OCI-M2 (cell line): ENCODE data around the gene CTH.
"Not testable (repeated sequence)": the region's sequence is repeated elsewhere in the genome, so short reads cannot be mapped to it uniquely, and the experiment has no call there.

Experiments used
- DNase-seq: peaks from one replicate; lab custom pipeline; 2025; ENCODE audit not compliant: unreplicated experiment; lab: John Stamatoyannopoulos, UW

The CTH gene

DNA sequence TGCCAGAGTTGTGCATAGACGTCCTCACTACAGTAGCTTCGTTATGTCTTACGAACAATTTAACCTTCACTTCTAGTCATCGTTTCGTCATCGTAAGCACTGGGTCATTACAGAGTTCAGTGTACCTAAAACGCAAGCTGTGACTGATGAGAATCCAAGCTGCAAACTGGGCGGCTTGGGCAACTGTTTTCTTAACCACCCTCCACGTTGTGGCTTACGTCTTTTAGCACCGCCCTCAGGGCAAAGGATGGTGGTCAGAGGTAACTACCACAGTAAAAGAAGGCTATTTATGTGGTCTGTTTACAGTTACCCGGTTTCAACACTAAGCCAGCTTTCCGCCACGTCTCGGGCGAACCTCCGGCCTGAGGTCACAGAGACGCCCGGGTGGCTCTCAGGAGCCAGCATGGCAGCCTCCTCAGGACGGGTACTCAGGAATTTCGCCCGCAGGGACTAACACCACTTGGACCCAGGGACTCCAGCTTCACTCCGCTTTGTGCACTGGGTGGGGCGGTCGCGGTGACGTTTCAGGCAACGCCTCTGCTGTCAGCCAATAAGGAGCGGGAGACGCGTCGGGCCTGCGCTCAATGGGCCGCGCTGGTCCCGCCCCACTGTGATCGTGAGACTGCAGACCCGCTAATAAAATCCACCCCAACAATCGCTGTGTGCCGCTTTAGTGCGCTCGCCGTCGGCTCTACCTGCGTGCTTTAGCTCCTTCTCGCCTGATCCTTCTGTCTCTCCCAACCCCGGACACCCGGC, at the start of gene CTH:
TSS of gene CTH (plus strand) at position 665 of the 756 bp plus-strand sequence. CDS start 148 bp downstream, outside the sequence.
- DNase-seq = peak; percentile 79

DNA sequence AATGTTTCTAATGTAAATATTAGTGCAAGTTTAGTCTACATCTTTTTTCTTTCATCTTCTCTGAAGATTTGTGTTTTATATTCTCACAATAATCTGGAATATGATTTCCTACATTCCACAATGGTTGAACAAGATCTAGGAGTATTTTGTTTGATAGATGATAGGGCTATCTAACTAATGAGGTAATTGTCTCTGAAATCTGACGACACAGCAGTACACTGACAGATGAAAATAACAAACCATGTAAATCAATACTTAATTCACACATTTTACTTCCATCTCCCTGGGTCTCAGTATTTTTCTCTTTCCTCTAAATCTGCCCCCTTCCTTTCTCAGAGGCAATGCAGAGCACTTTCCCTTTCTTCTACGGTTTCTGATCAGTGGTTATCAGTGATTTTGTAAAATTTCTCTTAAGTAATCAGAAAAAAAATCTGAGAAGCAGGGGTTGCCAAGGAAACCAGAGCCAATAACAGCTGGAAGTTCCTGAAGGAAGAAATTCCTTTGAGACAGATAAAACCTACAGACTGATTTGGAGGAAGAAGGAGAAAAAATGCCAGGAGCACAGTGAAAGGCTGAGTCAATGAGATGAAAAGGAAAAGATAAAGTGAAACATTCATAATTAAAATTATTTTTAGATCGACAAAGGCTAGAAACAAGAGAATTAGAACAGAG, 49.2 kb upstream of the CTH start:
- no peak for DNase-seq

DNA sequence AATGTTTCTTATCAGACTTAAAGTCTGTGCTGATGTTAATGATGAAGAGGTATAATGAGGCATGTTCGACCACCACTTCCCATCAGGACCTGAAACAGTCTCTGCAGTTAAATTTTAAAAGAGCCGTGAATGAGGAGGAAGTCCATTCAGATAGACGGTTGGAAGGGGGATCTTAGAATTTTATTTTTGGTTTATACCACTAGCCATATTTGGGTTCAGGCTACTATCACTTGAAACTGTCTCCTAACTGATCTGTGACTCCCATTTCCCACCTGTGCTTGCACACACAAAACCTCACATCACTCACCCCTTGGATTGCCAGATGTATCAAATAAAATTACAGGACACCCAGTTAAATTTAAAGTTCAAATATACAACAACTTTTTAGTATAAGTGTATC, 46.6 kb upstream of the CTH start:
- no peak for DNase-seq

DNA sequence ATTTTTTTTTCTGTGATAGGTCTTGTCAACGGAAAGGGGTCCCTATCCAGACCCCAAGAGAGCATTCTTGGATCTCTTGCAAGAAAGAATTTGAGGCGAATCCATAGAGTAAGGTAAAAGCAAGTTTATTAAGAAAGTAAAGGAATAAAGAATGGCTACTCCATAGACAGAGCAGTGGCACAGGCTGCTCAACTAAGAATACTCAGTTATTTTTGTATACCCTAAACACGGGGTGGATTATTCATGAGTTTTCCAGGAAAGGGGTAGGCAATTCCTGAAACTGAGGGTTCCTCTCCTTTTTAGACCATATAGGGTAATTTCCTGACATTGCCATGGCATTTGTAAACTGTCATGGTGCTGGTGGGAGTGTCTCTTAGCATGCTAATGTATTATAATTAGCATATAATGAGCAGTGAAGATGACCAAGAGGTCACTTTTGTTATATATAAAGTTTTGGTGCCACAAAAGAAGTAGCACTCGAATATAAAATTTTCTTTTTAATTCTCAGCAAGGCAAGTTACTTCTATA, 44.6 kb upstream of the CTH start:
- not testable (repeated sequence) for DNase-seq

DNA sequence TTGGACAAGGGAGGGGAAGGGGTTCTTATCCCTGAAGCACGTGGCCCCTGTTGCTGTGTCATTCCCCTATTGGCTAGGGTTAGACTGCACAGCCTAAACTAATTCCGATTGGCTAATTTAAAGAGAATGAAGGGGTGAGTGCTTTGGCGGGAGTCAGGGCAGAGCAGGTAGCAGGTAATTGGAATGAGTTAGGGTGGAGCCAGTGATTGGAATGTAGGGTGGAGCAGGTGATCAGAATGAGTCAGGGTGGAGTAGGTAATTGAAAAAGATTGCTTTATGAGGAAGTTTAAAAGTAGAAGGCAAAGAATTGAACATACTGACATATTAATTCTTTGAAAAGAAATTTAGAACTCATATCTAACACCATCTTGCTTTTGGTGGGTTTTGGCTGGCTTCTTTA, 44.1 kb upstream of the CTH start:
- not testable (repeated sequence) for DNase-seq

DNA sequence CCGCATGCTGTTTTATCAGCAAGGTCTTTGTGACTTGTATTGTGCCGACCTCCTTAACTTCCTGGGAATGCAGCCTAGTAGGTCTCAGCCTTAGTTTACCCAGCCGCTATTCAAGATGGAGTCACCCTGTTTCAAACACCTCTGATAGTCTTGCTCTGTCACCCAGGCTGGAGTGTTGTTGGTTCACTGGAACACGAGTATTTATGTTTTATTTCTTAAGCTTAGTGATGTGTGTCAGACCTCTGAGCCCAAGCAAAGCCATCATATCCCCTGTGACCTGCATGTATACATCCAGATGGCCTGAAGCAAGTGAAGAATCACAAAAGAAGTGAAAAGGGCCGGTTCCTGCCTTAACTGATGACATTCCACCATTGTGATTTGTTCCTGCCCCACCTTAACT, 43.7 kb upstream of the CTH start:
- not testable (repeated sequence) for DNase-seq

DNA sequence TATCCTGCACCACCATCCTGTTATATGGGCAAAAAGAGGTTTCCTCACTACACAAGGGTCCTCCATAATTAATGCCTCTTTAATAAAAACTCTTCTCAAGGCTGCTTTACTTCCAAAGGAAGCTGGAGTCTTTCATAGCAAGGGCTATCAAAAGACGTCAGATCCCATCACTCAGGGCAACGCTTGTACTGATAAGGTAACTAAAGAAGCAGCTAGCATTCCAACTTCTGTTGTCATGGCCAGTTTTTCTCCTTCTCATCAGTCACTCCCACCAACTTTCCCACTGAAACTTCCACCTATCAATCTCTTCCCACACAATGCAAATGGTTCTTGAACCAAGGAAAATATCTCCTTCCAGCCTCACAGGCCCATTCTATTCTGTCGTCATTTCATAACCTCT, 39.5 kb upstream of the CTH start:
- not testable (repeated sequence) for DNase-seq

DNA sequence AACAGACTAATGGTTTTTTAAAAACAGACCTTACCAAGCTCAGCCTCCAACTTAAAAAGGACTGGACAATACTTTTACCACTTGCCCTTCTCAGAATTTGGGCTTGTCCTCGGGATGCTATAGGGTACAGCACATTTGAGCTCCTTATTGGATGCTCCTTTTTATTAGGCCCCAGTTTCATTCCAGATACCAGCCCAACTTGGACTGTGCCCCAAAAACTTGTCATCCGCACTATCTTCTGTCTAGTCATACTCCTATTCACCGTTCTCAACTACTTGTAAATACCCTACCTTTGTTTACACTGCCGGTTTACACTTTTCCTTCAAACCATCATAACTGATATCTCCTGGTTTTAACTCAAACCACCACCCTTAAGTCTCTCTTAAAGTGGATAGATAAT, 38.6 kb upstream of the CTH start:
- no peak for DNase-seq

DNA sequence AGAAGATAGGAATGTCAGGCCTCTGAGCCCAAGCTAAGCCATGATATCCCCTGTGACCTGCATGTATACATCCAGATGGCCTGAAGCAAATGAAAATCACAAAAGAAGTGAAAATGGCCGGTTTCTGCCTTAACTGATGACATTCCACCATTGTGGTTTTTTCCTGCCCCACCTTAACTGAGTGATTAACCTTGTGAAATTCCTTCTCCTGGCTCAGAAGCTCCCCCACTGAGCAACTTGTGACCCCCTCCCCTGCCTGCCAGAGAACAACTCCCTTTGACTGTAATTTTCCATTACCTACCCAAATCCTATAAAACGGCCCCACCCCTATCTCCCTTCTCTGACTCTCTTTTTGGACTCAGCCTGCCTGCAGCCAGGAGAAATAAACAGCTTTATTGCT, 37.5 kb upstream of the CTH start:
- DNase-seq = not testable (repeated sequence)

DNA sequence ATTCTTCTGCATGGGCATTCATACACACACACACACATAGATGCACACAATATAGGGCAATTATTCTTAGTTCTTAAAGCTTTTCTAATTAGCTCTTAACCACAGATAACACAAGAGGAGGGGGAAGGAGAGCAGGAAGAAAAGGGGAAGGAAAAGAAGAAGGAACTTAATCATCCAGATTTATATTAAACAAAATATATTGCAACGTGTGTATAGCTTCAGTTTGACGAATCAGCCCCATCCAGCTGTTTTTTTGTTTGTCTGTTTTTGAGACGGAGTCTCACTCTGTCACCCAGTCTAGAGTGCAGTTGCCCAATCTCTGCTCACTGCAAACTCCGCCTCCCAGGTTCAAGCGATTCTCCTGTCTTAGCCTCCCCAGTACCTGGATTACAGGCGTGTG, 34.9 kb upstream of the CTH start:
- DNase-seq = no peak

DNA sequence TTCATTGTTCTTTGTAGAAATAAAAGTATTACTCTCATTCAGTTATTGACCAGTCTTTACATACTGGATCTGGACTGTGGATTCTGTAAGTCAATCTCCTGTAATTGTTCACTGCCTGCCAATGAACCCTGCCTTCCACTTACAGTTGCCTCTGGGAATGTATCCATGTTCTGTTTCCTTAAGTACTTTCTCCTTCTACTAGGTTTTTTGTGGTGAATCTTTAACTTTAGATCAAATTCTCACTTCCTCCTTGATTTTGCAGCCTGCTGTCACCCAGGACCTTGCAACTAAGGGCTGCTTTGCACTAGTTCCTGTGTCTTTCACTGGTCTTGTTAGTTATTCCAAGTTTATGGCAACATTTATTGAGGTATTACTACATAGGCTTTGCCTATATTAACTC, 28.4 kb upstream of the CTH start:
- no peak for DNase-seq

DNA sequence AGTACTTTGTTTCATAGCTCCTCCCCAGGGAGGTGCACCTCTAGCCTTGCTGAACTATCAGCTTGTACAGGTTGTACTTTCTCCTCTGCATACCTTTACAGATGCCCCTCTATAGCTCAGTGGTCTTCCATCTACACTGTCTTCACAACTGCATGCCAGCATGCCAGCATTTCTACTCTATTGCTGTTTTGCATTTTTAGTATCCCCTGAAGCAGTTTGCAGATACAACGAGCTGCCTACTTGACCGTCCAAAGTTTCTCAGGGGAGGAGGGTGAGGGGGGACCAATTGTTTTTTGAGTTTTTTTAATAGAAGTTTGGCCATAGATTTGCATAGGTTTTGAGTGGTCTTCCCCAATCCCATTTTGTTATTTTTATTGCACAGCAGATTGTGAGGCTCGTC, 27.6 kb upstream of the CTH start:
- no peak for DNase-seq

DNA sequence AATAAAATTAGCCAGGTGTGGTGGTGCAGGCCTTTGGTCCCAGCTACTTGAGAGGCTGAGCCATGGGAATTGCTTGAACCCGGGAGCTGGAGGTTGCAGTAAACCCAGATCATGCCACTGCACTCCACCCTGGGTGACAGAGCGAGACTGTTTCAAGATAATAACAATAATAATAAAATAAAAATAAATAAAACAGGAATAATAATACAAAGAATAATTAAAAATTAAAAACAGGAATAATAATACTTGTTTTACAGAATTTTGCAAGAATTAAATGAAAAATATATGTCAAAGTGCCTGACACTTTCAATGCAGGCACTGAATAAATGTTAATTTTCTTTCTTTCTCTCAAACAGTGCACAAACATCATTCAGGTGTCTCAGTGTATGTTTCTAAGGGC, 26.5 kb upstream of the CTH start:
- no peak for DNase-seq

DNA sequence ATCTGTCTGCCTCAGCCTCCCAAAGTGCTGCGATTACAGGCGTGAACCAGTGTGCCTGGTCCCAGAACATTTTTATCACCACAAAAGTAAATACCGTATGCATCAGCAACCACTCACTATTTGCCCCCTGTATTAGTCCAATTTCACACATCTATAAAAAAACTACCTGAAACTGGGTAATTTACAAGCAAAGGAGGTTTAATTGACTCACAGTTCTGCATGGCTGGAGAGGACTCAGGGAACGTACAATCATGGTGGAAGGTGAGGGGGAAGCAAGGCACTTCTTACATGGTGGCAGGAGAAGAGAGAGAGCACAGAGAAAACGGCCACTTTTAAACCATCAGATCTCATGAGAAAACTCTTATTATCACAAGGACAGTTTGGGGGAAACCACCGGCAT, 25.6 kb upstream of the CTH start:
- no peak for DNase-seq

DNA sequence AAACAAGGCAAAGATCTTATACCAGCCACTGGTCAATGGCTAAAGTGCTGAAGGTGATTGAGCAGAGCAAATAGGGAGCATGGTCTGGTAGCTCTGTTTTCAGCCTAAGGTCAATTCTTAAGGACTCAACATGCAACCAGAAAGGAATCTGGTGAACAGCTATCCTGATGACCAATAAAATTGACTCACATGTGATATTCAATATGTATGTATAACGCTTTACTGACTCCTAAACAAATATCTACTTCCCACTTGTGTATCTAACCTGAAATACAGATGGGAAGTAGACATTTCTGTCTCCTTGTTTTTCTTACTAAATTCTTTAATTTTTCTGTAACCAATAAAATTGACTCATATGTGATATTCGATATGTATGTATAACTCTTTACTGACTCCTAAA, 24.9 kb upstream of the CTH start:
- DNase-seq = no peak

DNA sequence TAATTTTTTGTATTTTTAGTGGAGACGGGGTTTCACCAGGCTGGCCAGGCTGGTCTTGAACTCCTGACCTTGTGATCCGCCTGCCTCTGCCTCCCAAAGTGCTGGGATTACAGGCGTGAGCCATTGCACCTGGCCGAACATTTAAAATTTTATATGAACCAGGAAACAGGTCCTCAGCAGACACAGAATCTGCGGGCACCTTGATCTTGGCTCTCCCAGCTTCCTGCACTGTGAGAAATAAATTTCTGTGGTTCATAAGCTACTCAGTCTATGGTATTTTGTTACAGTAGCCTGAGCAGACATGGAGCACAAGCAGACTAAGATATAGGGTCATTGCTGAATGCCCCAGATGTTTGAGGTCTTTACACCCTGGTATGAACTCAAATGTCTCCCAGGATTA, 23.6 kb upstream of the CTH start:
- no peak for DNase-seq

DNA sequence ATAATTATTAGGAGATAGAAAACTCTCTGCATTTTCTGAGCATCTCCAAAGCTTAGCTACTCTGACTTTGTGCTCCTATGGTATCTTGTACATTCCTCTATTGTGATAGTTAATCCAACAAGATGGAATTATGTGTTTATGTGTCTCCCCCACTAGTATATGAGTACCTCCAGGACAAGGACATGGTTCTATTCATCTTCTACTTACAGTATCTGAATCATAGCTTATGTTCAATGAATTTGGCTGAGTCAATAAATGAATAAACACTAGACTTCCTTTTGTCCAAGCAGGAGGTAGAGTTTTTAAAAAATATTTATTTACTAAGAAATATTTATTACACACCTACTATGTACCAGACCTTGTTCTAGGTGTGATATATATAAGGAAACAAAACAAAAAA, 18.4 kb upstream of the CTH start:
- DNase-seq = no peak

DNA sequence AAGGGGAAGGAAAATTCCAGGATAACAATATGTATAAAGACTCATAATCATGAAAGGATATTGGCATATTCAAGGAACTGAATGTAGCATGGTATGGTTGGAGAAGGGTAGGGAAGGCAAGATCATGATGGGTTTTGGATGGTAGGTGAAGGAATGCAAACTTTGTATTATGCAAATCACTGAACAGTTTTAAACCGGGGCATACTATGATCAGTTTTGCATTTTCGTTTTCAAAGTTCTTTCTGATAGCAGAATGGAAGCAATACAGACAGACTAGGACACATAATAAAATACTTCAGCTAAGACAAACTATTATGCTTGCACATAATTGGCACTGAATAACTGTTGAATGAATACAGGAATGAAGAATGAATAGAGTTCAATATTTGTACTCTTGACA, 14.5 kb upstream of the CTH start:
- no peak for DNase-seq

DNA sequence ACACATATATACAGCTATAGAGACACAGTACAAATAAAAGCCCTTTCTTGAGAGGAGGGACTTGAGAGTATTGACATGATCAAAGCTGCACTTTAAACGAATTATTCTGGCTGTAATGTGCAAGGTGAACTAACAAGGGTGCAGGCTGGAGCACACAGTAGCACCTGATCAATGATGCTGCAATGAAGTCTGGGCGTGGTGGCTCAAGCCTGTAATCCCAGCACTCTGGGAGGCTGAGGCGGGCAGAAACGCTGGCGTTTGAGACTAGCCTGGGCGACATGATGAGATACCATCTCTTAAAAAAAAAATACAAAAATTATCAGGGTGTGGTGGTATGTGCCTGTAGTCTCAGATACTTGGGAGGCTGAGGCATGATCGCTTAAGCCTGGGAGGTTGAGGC, 14.1 kb upstream of the CTH start:
- DNase-seq = no peak

DNA sequence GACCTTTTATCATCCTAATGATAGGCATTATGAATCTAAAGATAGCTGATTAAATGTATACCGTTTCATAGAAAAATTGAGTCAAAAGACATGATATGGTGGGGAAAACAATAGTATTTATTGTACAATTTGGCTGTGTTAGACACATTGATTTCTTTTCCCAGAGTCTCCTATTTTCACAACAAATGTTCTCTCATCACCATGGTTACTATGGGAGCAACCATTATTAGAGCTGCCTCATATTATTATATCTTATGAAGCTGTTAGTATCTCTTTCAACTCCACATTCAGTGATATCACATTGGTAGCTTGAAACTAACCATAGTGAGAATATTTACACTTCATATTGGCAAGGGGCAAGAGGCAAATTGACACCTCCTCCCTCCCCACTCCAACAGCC, 10.7 kb upstream of the CTH start:
- no peak for DNase-seq

DNA sequence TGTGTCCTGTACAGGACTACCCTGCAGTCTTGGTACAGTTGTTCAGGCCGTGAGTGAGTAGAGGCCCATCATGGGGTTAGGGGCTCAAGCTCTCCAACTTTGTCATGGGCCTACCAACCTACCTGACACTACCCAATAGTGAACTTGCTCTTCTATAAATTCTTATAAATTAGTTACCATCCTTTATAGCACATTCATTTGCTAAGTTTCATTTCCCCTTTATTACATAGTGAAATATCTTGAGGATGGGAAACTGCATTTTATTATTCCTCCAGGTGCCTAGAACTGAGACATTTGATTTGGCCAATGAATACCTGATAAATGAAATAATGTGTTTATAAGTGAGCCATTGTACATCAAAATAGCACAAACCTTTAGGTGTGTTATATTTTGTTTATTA, 9.1 kb upstream of the CTH start:
- no peak for DNase-seq

DNA sequence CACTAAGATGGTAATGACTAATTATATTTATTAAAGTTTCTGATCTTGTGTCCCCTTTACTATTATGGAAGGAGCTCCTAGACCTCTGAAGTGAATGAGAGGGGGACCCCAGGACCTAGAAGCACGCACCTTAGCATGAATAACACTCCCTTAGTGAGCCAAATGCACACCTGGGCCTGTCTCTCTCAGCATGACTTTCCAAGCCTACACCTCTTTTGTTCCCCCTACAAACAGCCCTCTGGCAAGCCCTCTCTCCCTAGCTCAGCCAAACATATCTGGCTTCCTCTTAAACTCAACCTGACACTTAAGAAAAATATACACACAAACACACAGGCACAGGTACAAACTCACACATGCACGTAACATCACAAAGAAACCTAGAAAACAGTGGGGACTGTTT, 7.3 kb upstream of the CTH start:
- DNase-seq = no peak
